ENCODE results near the gene BTBD19. TPM values are rescaled to one million over a fixed set of nuclear protein-coding genes. Genes with fewer than 3 reads are reported as not detected.

BTBD19 gene
- total and polyA plus RNA-seq, 2 of the 4 experiments (the other 2 are of a cell fraction): 0.90 to 17.2 TPM

DNA sequence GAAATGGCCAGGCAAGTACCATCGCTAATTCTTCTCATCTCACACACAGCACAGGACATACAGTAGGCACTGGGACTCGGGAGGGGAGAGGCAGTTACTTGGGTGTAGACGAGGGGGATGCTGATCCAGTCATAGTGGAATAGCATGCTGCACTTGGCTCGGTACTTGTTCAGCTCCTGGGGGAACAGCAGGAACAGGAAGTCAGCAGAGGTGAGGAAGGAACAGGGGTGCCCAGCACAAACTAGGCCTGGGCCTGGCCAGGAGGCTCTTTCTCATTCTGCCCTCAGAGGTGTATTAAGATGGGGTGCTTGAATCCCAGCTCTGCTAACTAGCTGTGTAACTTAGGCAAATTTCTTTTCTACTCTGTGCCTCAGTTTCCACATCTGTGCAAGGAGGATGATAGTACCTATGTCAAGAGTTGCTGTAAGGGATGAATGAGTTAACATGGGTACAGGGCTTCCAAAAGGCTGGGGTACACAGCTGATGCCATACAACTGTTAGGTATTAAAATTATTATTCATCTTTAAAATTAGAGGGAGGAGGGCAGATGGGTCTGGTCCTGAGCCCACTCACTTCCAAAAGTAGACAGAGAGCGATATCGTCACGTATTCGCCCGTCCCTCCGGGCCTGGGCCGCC, 22.7 kb upstream of the BTBD19 start:
- POLR2A ChIA-PET (ENCODE audit: unreplicated experiment): no interaction called here
- Histone ChIP-seq H4K8ac (ENCODE audit: low read depth in 2 of 2, low read length in 2 of 2) (peak overlapping the region in 1 of 2 experiments; percentile 79; a peak in 1 of 4 replicates), H4K20me1 (ENCODE audit: insufficient read depth, low read length) (0 out of 2 replicates have a peak, but pooled peaks cover 7% of the 10 kb centered on the region), H3K9me3 (ENCODE audit: control insufficient read depth, insufficient read depth, low read length) (no peaks in the 10 kb centered on the region), H3K36me3 (ENCODE audit: control insufficient read depth, insufficient read depth, low read length) (peaks cover 8% of the 10 kb centered on the region), H2BK120ac (ENCODE audit: low read depth, low read length) (no peak overlapping the region; the same call in 1 of the 2 replicates), H2AK9ac (replicated peaks; ENCODE audit: low read depth, low read length, poor library complexity) (no peak overlapping the region), H3K4me1 (ENCODE audit: control insufficient read depth, insufficient read depth, low read length) (peaks cover 8% of the 10 kb centered on the region; the same call in 1 of the 2 replicates), H3K79me1 (ENCODE audit: low read depth in 1 of 2, low read length in 2 of 2) (peaks cover 0 to 7% of the 10 kb centered on the region in 2 experiments; a peak in 2 of 4 replicates), H2AFZ (replicated peaks; ENCODE audit: low read length, poor library complexity) (peak overlapping the region; percentile 95), H3K4ac (ENCODE audit: low read depth, low read length) (0 out of 2 replicates have a peak overlapping the region, but pooled peaks have one; percentile 21), H2BK5ac (ENCODE audit: low read depth, low read length, poor library complexity, severe bottlenecking) (no peak overlapping the region), H4K5ac (ENCODE audit: low read depth, low read length) (no peak overlapping the region), H3K14ac (replicated peaks; ENCODE audit: low read depth, low read length) (no peak overlapping the region), H2BK20ac (ENCODE audit: low read depth, low read length) (no peak overlapping the region), H3K56ac (ENCODE audit: extremely low read depth, insufficient read depth, low read length) (no peak overlapping the region), H2BK15ac (ENCODE audit: low read depth, low read length) (no peak overlapping the region), H3K27ac (ENCODE audit: insufficient read depth, low read length) (no peak overlapping the region), H3K4me2 (ENCODE audit: low read depth, low read length) (peak overlapping the region; percentile 58; the same call in 1 of the 2 replicates), H3K23ac (ENCODE audit: low read depth, low read length) (peak overlapping the region; percentile 51), H3K18ac (ENCODE audit: low read depth, low read length) (no peak overlapping the region), H3K9me1 (ENCODE audit: insufficient read depth, low read length) (0 out of 2 replicates have a peak, but pooled peaks cover 4% of the 10 kb centered on the region), H3K9ac (ENCODE audit: low read depth, low read length) (no peak overlapping the region), H4K91ac (ENCODE audit: insufficient read depth, low read depth, low read length) (no peak overlapping the region), H2AK5ac (ENCODE audit: low read depth, low read length) (peak overlapping the region; percentile 80; the same call in 1 of the 2 replicates), H3K27me3 (ENCODE audit: control insufficient read depth, insufficient read depth, low read length) (no peaks in the 10 kb centered on the region; the same call in 1 of the 2 replicates), H3K4me3 (ENCODE audit: insufficient read depth, low read depth, low read length) (no peak overlapping the region)
- dilution Hi-C loops (cut with HindIII; ENCODE audit: low sequenced_read_pairs, unreplicated experiment): no loop called here
- in situ Hi-C loops (cut with MboI; ENCODE audit: low sequenced_read_pairs): no loop called here
- ATAC-seq (ENCODE audit: low read depth) (no peak), DNase-seq (no peak)
- no peak for TF ChIP-seq RFX5 (IDR thresholded peaks at IDR 0.05; ENCODE audit: low read depth, low read length)
- CTCF ChIA-PET: interaction anchor here (1.4 kb wide), 1 partner anchor 14 kb away, joined by 9 read pairs; the partner anchor contains the start of gene PLK3
- intact Hi-C loops (cut with micrococcal nuclease): no loop called here
- no TSS peak for BruUV-seq (replicated peaks)
- WGBS, 2 experiments (ENCODE audit: extremely low coverage in 2 of 2, insufficient read length in 1 of 2): no CpG with 5 or more reads among the region's 11 CpGs

All from IMR-90 (cell line).